Small intestine (tissue), 7 donors: ENCODE measurements around the gene AP4E1. TPM values are rescaled to one million over a fixed set of nuclear protein-coding genes. Genes with fewer than 3 reads are reported as not detected.

Source experiments
- DNase-seq, 2 donors: peaks; one replicate each; pipeline versions ENCODE4 v3.0.0 to v3.0.0-alpha.2; 2013
- FAIRE-seq: peaks from 2 replicates; lab custom pipeline; 2012; peaks lifted over from hg19 to GRCh38; lab: Jason Lieb, UNC
- H3K27ac ChIP-seq, 3 donors: one replicate each; pipeline ENCODE4 v1.5.1; 2013; ENCODE audit warnings: low read length in 2 of 3, mild to moderate bottlenecking in 2 of 3, control low read depth in 1 of 3, inconsistent platforms in 1 of 3, low read depth in 1 of 3, moderate library complexity in 1 of 3
- H3K27me3 ChIP-seq, 3 donors: one replicate each; pipeline ENCODE4 v1.6.1; 2013; ENCODE audit warnings: low read length in 3 of 3, inconsistent platforms in 1 of 3; ENCODE audit not compliant: control insufficient read depth in 3 of 3, insufficient read depth in 3 of 3
- H3K36me3 ChIP-seq, 3 donors: one replicate each; pipeline ENCODE4 v1.6.1; 2013; ENCODE audit warnings: low read length in 3 of 3, inconsistent platforms in 1 of 3, low read depth in 1 of 3, mild to moderate bottlenecking in 1 of 3, moderate library complexity in 1 of 3; ENCODE audit not compliant: control insufficient read depth in 3 of 3, insufficient read depth in 2 of 3
- H3K4me1 ChIP-seq, 3 donors: one replicate each; pipeline ENCODE4 v1.6.1; 2013; ENCODE audit warnings: low read length in 2 of 3, inconsistent platforms in 1 of 3, low read depth in 1 of 3, mild to moderate bottlenecking in 1 of 3, moderate library complexity in 1 of 3; ENCODE audit not compliant: control insufficient read depth in 3 of 3, insufficient read depth in 2 of 3
- H3K4me3 ChIP-seq, 3 donors: one replicate each; pipeline ENCODE4 v1.5.1; 2013; ENCODE audit warnings: low read length in 3 of 3, control low read depth in 1 of 3, inconsistent platforms in 1 of 3, low read depth in 1 of 3, mild to moderate bottlenecking in 1 of 3, moderate library complexity in 1 of 3
- H3K9me3 ChIP-seq, 2 donors: one replicate each; pipeline ENCODE4 v1.6.1; 2013; ENCODE audit warnings: low read depth in 1 of 2, low read length in 1 of 2; ENCODE audit not compliant: control insufficient read depth in 2 of 2, insufficient read depth in 1 of 2
- WGBS, 3 donors: extraction: QIAGEN DNeasy Blood & Tissue Kit; methylation state at CpG; one replicate each; pipeline ENCODE4 v1.1.7; 2013; 5-methylcytosine and 5-hydroxymethylcytosine counted together
- polyA plus RNA-seq, 4 donors: library from polyadenylated mRNA; stranded (reverse) in 3 of 4; unstranded in 1 of 4; fragments of 200-250 nt in 3 of 4; fragments of 120-200 nt in 1 of 4; gene quantifications; one replicate each; pipeline versions ENCODE4 v1.2.1 to v1.2.3, GENCODE V29; 2013
- donor health status: healthy with polysubstance abuse.
- donor health status: control.
- donor health status: control.
- donor health status: Bipolar disorder and iron deficiency.
- donor health status: healthy.

The AP4E1 gene
- polyA plus RNA-seq, 4 donors, result 3.0 to 7.5 (median 3.7) TPM

DNA sequence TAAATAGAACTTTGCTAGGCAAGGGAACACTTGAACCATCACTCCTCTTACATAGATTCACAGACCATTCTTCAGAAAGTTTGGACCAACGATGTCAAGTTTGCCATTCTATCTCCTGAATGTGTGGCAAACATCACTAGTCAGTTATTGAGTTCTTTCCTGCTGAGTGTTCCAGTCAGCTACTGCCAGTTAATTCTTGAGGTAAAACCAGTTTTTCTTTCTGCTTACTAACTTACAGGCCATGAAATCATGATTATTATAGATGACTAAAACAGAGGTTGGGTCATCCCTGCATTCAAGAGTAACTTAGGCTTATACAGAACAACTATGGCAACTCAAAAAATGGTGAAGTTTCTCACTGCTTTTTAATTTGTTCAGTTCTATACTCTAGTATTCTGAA is 88.2 kb downstream of the AP4E1 start:
- Histone ChIP-seq H3K4me3 (no peak overlapping the region), H3K27me3 (no peaks in the 10 kb centered on the region), H3K9me3 (no peaks in the 10 kb centered on the region), H3K36me3 (peaks cover 6 to 9% (median 7%) of the 10 kb centered on the region in 3 donors), H3K27ac (no peak overlapping the region), H3K4me1 (no peaks in the 10 kb centered on the region)
- 92 to 98% (median 96%) methylated on average over 1 of the region's 1 CpG for WGBS, 3 donors
- DNase-seq, result no peak
- FAIRE-seq, result no peak

- DNase-seq (no peak), FAIRE-seq (no peak)
- Histone ChIP-seq H3K27me3 (no peaks in the 10 kb centered on the region), H3K27ac (no peak overlapping the region), H3K9me3 (no peaks in the 10 kb centered on the region), H3K4me1 (no peaks in the 10 kb centered on the region), H3K4me3 (no peak overlapping the region), H3K36me3 (peaks cover 6 to 12% (median 7%) of the 10 kb centered on the region in 3 donors)
- 93 to 96% (median 96%) methylated on average over 4 of the region's 4 CpGs for WGBS, 3 donors
Measured at GRCh38 chr15:50997371-50998051, 89.0 kb downstream of the AP4E1 start.

- Histone ChIP-seq H3K4me1 (no peaks in the 10 kb centered on the region), H3K27me3 (no peaks in the 10 kb centered on the region), H3K27ac (no peak overlapping the region), H3K9me3 (peaks cover 0 to 4% of the 10 kb centered on the region in 2 donors), H3K36me3 (peaks cover 4 to 11% (median 5%) of the 10 kb centered on the region in 3 donors), H3K4me3 (no peak overlapping the region)
- 80 to 83% (median 81%) methylated on average over 3 of the region's 3 CpGs for WGBS, 3 donors
- FAIRE-seq (no peak), DNase-seq (peak in 1 of 2 donors; percentile 5)
Measured at GRCh38 chr15:51004103-51004551, 95.6 kb downstream of the AP4E1 start.

DNA sequence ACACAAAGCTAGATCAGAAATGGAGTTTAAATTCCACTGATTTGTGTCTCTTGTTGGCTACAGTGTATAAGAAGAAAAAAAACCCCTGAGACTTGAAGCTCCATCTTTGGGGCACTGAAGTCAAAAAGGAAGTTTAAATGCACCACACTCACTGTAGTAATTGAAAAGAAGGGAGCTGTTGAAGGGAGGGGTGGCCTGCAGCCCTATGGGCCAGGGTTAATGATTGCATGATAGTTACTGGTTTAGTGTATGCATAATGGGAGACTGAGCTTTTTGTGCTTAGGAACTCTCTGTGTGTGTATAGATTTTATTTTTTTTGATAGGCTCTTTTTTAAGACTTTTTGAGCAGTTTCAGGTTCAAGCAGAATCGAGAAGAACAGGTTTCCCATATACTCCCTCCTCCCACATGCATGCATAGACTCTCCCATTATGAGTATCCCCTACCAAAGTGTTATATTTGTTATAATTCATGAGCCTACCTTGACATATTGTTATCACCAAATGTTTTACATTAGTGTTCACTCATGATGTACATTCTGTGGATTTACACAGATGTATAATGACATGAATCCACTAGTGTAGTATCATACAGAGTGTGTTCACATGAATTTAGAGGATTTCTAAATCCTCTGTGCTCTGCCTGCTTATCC is 98.0 kb downstream of the AP4E1 start:
- Histone ChIP-seq H3K27ac (no peak overlapping the region), H3K36me3 (peaks cover 0 to 7% (median 6%) of the 10 kb centered on the region in 3 donors), H3K4me3 (no peak overlapping the region), H3K27me3 (no peaks in the 10 kb centered on the region), H3K4me1 (no peaks in the 10 kb centered on the region), H3K9me3 (peaks cover 0 to 4% of the 10 kb centered on the region in 2 donors)
- DNase-seq, result peak in 1 of 2 donors; percentile 1
- 45 to 80% (median 68%) methylated on average over 1 of the region's 1 CpG for WGBS, 3 donors
- FAIRE-seq, result no peak

DNA sequence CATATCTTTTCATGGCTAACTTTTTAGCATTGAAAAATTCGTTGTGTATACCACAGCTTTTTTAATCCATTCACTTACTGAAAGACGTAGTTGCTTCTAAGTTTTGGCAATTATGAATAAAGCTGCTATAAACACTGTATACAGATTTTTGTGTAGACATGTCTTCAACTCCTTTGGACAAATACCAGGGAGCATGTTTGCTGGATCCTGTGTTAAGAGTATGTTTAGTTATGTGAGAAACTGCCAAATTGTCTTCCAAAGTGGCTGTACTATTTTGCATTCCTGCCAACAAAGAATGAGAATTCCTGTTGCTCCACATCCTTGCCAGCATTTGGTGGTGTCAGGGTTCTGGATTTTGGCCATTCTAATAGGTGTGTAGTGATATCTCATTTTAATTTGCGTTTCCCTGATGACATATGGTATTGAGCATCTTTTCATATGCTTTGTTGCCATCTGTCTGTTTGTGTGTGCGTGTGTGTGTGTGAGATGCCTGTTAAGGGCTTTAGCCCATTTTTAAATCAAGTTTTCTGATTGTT is 98.7 kb downstream of the AP4E1 start:
- peaks cover 0 to 6% (median 4%) of the 10 kb centered on the region in 3 donors for H3K36me3 ChIP-seq
- no peak for DNase-seq
- no peak for FAIRE-seq
- H3K4me3 ChIP-seq, result no peak overlapping the region
- no peak overlapping the region for H3K27ac ChIP-seq
- no peaks in the 10 kb centered on the region for H3K4me1 ChIP-seq
- no peaks in the 10 kb centered on the region for H3K27me3 ChIP-seq
- WGBS, 3 donors, result 84 to 89% (median 86%) methylated on average over 4 of the region's 4 CpGs
- peaks cover 0 to 4% of the 10 kb centered on the region in 2 donors for H3K9me3 ChIP-seq

DNA sequence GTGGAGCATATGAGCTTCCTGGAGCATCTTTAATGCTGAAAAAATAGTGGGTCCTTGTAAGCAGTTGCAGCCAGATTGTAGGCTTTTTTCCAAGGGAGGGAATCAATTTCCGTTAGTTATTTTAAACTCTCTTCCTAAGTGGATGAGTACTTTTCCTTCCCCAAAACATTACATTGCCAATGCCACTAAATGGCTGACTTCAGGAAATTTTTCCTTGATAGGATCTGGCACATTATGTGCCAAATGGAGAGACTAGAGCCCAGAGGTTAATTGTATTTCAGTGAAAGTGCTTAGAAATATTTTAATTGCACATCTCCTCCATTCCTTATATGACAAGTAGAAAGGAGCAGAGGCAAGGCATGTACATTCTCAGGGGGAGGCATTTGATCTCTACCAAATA is 102.7 kb downstream of the AP4E1 start:
- no peaks in the 10 kb centered on the region for H3K4me1 ChIP-seq
- no peaks in the 10 kb centered on the region for H3K27me3 ChIP-seq
- DNase-seq (no peak), FAIRE-seq (no peak)
- H3K9me3 ChIP-seq, result peaks cover 0 to 4% of the 10 kb centered on the region in 2 donors
- peaks cover 0 to 6% (median 4%) of the 10 kb centered on the region in 3 donors for H3K36me3 ChIP-seq
- WGBS, 3 donors, result 73 to 87% (median 83%) methylated on average over 1 of the region's 1 CpG
- H3K4me3 ChIP-seq, result no peak overlapping the region
- H3K27ac ChIP-seq, result no peak overlapping the region

DNA sequence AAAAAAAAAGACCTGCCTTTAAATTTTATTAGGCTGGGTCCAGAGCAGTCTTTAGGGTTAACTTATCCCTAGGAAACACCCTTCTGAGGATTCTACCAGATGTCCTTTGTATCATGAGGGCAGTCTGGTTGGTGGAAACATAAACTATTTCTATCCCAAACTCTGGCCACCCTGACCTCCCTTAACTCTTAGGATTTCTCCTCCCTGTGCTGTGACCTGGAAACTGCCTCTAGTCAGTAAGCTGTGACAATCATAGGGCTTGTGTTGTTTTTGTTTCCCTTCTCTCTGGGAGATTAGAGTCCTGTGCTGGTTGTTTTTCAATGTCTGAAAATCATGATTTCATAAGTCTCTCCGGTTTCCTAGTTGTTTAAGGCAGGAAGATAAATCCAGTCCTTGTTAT is 108.1 kb downstream of the AP4E1 start:
- Histone ChIP-seq H3K27ac (no peak overlapping the region), H3K9me3 (no peaks in the 10 kb centered on the region), H3K27me3 (no peaks in the 10 kb centered on the region), H3K4me1 (no peaks in the 10 kb centered on the region), H3K4me3 (no peak overlapping the region), H3K36me3 (no peaks in the 10 kb centered on the region)
- FAIRE-seq, result no peak
- 78 to 88% (median 86%) methylated on average over 1 of the region's 1 CpG for WGBS, 3 donors
- DNase-seq, result no peak

DNA sequence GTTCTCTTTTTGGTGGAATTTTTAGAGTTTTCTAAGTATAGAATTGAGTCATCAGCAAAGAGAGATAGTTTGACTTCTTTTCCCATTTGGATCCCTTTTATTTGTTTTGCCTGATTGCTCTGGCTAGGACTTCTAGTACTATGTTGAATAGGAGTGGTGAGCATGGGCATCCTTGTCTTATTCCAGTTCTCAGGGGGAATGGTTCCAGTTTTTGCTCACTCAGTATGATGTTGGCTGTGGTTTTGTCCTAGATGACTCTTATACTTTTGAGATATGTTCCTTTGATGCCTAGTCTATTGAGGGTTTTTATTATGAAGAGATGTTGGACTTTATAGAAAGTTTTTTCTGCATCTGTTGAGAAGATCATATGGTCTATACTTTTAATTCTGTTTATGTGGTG is 113.7 kb downstream of the AP4E1 start:
- DNase-seq (no peak), FAIRE-seq (no peak)
- Histone ChIP-seq H3K9me3 (no peaks in the 10 kb centered on the region), H3K4me3 (no peak overlapping the region), H3K27me3 (no peaks in the 10 kb centered on the region), H3K27ac (no peak overlapping the region), H3K4me1 (no peaks in the 10 kb centered on the region), H3K36me3 (no peaks in the 10 kb centered on the region)
